OCI-LY3 (cell line): ENCODE results near the gene ESRP2.

ENCODE experiments used
- CTCF ChIP-seq: fragments of 200-600, 300-600 bp; sonication (generic); IDR thresholded peaks from 2 replicates; pipeline ENCODE4 v1.5.1; 2014; ENCODE audit warnings: antibody characterized with exemption, low read length, low read depth
- EZH2phosphoT487 ChIP-seq: fragments of 200-600 bp; shearing (Covaris generic); IDR thresholded peaks from 2 replicates; pipeline ENCODE4 v1.6.1; 2018; ENCODE audit warnings: antibody characterized with exemption, mixed run types, low read depth

- TF ChIP-seq EZH2phosphoT487 (no peak), CTCF (no peak)
Measured at GRCh38 chr16:68246121-68246520, 10.2 kb upstream of the ESRP2 start.
